Spleen (tissue), 7 donors: ENCODE results near the gene FRMD4B.

Source experiments
- CTCF ChIP-seq, 11 experiments: fragments of 200-600 bp in 7 of 11; fragments of 450-650 bp in 4 of 11; sonication (generic) in 4 of 11; IDR thresholded peaks in 8 of 11; conservative IDR thresholded peaks in 3 of 11; 1 replicate in 7 of 11; 2 replicates in 4 of 11; pipeline versions ENCODE4 v1.4.0 to v1.8.0; 2016 to 2021; ENCODE audit warnings: antibody characterized with exemption in 11 of 11, inconsistent platforms in 4 of 11, mild to moderate bottlenecking in 1 of 11
- POLR2A ChIP-seq, 3 donors: fragments of 450-650 bp; IDR thresholded peaks; one replicate each; pipeline ENCODE4 v1.5.1; 2017; ENCODE audit warnings: antibody characterized with exemption in 3 of 3, mild to moderate bottlenecking in 1 of 3
- donor health status: DM: no; HTN: no; CAD: no; lungs with moderate emphysema.
- donor health status: DM: no; HTN: no; CAD: no.
- donor health status: DM: no; HTN: no; CAD: no.

GRCh38 chr3:69199942-69200341 lies 185.9 kb downstream of the FRMD4B start:
- TF ChIP-seq POLR2A (IDR thresholded peaks at IDR 0.05) = no peak
- no peak for TF ChIP-seq CTCF (IDR thresholded peaks at IDR 0.05 in 8 of 11, conservative IDR thresholded peaks at IDR 0.05 in 3 of 11)
